ENCODE data around the gene TMPRSS15.

The TMPRSS15 gene

DNA sequence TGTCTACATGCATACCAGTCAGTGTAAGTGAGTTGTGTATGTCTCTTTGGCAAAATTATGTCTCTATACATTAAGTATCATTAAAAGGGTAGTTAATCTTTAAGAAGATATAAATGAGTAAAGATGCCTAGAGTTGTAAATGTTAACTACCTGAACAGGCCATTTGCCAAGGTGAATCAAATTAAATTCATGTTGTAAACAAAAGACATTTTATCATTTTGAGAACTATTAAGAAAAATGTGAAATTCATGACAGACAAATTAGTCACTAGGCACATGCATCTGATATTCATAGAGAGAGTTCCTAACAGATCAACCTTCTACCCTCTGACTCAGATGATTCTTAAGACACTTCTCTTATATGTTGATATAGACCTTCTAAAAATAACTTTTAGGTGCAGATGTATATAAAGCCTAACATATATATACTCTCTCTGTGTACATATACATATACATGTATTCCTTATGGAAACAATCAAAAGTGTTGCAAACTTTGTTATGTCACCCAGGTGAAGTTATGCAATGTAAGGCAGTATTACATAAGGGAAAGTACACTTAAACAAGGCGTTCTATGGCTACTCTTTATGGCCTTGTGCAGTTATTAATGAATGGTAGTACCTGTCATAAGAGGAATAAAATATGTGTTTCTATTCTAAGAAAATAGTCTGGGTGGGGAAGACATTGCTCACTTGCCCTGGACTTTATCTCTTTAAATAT, at the start of gene TMPRSS15:
TMPRSS15 (minus strand) TSS at position 51 of the 716 bp plus-strand sequence. CDS start 163 bp downstream, outside the sequence.
- no peaks in the 10 kb centered on the region; the same call in 1 of the 2 replicates for H3K36me3 ChIP-seq (ENCODE audit: low read length)
- no peak within 1 kb of the TSS for H2AFZ ChIP-seq (ENCODE audit: low read depth, low read length, severe bottlenecking)
- no peaks in the 10 kb centered on the region for H3F3A ChIP-seq (ENCODE audit: insufficient read depth)
- no peak within 1 kb of the TSS for H3K4me3 ChIP-seq (ENCODE audit: insufficient read depth, low read length, poor library complexity, severe bottlenecking)
- H3K27ac ChIP-seq (ENCODE audit: low read depth, low read length), result no peak within 1 kb of the TSS
- H3K9me2 ChIP-seq (replicated peaks; ENCODE audit: insufficient read depth, low read length), result no peaks in the 10 kb centered on the region
- no peak within 1 kb of the TSS for H3K9ac ChIP-seq (ENCODE audit: low read length)
- no peaks in the 10 kb centered on the region for H3K9me3 ChIP-seq (ENCODE audit: insufficient read depth, low read length)
- no peaks in the 10 kb centered on the region for H4K20me1 ChIP-seq (ENCODE audit: low read depth, low read length)
- TF ChIP-seq, protein P1, sequence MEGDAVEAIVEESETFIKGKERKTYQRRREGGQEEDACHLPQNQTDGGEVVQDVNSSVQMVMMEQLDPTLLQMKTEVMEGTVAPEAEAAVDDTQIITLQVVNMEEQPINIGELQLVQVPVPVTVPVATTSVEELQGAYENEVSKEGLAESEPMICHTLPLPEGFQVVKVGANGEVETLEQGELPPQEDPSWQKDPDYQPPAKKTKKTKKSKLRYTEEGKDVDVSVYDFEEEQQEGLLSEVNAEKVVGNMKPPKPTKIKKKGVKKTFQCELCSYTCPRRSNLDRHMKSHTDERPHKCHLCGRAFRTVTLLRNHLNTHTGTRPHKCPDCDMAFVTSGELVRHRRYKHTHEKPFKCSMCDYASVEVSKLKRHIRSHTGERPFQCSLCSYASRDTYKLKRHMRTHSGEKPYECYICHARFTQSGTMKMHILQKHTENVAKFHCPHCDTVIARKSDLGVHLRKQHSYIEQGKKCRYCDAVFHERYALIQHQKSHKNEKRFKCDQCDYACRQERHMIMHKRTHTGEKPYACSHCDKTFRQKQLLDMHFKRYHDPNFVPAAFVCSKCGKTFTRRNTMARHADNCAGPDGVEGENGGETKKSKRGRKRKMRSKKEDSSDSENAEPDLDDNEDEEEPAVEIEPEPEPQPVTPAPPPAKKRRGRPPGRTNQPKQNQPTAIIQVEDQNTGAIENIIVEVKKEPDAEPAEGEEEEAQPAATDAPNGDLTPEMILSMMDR (IDR thresholded peaks at IDR 0.05; ENCODE audit: insufficient read depth, low read length, poor library complexity, severe bottlenecking), result no peak
- TF ChIP-seq EZH2phosphoT487 (conservative IDR thresholded peaks at IDR 0.05; ENCODE audit: low read length), result no peak
- no peaks in the 10 kb centered on the region for H3K79me2 ChIP-seq (ENCODE audit: insufficient read depth, low read length)
- no peak within 1 kb of the TSS for H3K4me2 ChIP-seq (ENCODE audit: low read depth, low read length, poor library complexity, severe bottlenecking)
- no peaks in the 10 kb centered on the region for H3K27me3 ChIP-seq (ENCODE audit: low read length)

DNA sequence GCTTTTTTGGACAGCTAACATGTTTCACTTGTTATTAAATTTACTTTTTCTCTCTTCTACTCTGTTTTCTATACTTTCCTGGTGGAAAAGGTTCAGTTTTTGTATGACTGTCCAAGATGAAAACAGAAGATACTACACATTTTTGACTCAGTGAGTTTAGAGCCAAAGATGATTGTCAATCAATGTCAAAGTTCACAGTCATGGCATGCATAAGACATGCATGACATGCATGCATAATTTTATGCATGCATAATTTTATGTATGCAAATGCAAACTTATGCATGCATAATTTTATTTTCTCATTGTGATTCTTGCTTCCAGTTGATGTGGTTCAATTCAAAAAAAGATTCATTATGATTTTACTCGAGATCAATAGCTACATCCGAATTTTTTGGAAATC, 48.1 kb upstream of the TMPRSS15 start:
- H3K9me3 ChIP-seq (ENCODE audit: insufficient read depth, low read length), result 0 out of 2 replicates have a peak, but pooled peaks cover 1% of the 10 kb centered on the region
- no peak overlapping the region for H3K9ac ChIP-seq (ENCODE audit: low read length)
- H3K4me2 ChIP-seq (ENCODE audit: low read depth, low read length, poor library complexity, severe bottlenecking), result no peak overlapping the region
- no peak overlapping the region for H3K27ac ChIP-seq (ENCODE audit: low read depth, low read length)
- H3K36me3 ChIP-seq (ENCODE audit: low read length), result no peaks in the 10 kb centered on the region
- no peak overlapping the region for H3K4me3 ChIP-seq (ENCODE audit: insufficient read depth, low read length, poor library complexity, severe bottlenecking)
- no peaks in the 10 kb centered on the region for H4K20me1 ChIP-seq (ENCODE audit: low read depth, low read length)
- H3K79me2 ChIP-seq (ENCODE audit: insufficient read depth, low read length), result no peaks in the 10 kb centered on the region
- no peaks in the 10 kb centered on the region for H3F3A ChIP-seq (ENCODE audit: insufficient read depth)
- peak overlapping the region; percentile 49 for H2AFZ ChIP-seq (ENCODE audit: low read depth, low read length, severe bottlenecking)
- TF ChIP-seq, protein P1 (IDR thresholded peaks at IDR 0.05; ENCODE audit: insufficient read depth, low read length, poor library complexity, severe bottlenecking), result no peak
- TF ChIP-seq EZH2phosphoT487 (conservative IDR thresholded peaks at IDR 0.05; ENCODE audit: low read length), result no peak
- no peaks in the 10 kb centered on the region for H3K27me3 ChIP-seq (ENCODE audit: low read length)
- no peaks in the 10 kb centered on the region for H3K9me2 ChIP-seq (replicated peaks; ENCODE audit: insufficient read depth, low read length)

DNA sequence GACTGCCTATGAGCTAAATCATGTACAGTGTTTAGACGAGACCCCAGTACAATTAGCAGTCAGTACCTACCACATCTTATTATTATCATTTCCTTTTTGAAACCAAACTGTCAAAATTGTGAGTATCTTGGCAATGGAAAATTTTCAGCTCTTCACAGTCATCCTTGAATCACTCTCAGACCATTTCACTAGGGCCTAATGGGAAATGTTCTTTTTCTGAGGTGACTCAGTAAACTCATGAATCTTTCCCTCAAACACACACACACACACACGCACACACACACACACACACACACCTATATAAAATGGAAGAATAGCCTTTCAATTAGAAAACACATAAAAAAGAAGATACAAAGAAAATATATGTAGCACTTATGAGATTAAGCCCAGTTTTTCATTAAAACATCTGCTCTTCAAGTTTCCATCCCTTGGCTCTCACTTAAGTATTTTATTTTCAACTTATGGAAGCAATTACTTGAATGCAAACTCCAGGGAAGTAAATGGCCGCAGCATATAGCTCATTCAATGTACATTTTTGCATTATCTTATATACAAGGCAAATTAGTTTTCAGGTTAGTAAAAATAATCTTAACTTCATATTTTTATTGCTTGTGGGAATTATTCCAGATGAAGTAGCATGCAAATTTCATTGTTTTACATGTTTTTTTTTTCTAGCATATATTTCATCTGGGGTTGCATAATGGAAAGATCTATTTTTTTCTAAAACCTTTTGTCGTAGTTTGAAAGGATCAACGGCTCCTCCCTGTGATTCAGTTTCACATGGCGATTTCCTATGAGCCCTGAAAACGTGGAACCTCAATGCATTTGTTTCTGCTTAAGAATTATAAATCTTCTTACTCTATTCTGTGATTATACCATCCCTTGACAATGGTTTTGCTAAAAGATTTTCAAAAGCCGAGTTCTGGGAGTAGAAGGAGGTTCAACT, 46.3 kb upstream of the TMPRSS15 start:
- no peaks in the 10 kb centered on the region for H3K36me3 ChIP-seq (ENCODE audit: low read length)
- H3K9me3 ChIP-seq (ENCODE audit: insufficient read depth, low read length), result 0 out of 2 replicates have a peak, but pooled peaks cover 7% of the 10 kb centered on the region
- H4K20me1 ChIP-seq (ENCODE audit: low read depth, low read length), result no peaks in the 10 kb centered on the region
- H3K27me3 ChIP-seq (ENCODE audit: low read length), result no peaks in the 10 kb centered on the region
- no peak overlapping the region for H2AFZ ChIP-seq (ENCODE audit: low read depth, low read length, severe bottlenecking)
- TF ChIP-seq, protein P1 (IDR thresholded peaks at IDR 0.05; ENCODE audit: insufficient read depth, low read length, poor library complexity, severe bottlenecking), result no peak
- no peak for TF ChIP-seq EZH2phosphoT487 (conservative IDR thresholded peaks at IDR 0.05; ENCODE audit: low read length)
- H3K9ac ChIP-seq (ENCODE audit: low read length), result no peak overlapping the region
- no peak overlapping the region for H3K4me3 ChIP-seq (ENCODE audit: insufficient read depth, low read length, poor library complexity, severe bottlenecking)
- no peaks in the 10 kb centered on the region for H3K9me2 ChIP-seq (replicated peaks; ENCODE audit: insufficient read depth, low read length)
- H3K79me2 ChIP-seq (ENCODE audit: insufficient read depth, low read length), result no peaks in the 10 kb centered on the region
- H3K27ac ChIP-seq (ENCODE audit: low read depth, low read length), result no peak overlapping the region
- H3F3A ChIP-seq (ENCODE audit: insufficient read depth), result no peaks in the 10 kb centered on the region
- no peak overlapping the region for H3K4me2 ChIP-seq (ENCODE audit: low read depth, low read length, poor library complexity, severe bottlenecking)

Measured in SU-DHL-6 (cell line).